GM12872 (cell line): ENCODE results near the gene MCM10.

Experiments used
- TF ChIP-seq, protein P1 (sequence below): IDR thresholded peaks from 3 replicates; pipeline ENCODE4 v1.5.1; 2011; ENCODE audit warnings: low read depth, mild to moderate bottlenecking, low read length, moderate library complexity; ENCODE audit not compliant: insufficient read depth

Gene MCM10

DNA sequence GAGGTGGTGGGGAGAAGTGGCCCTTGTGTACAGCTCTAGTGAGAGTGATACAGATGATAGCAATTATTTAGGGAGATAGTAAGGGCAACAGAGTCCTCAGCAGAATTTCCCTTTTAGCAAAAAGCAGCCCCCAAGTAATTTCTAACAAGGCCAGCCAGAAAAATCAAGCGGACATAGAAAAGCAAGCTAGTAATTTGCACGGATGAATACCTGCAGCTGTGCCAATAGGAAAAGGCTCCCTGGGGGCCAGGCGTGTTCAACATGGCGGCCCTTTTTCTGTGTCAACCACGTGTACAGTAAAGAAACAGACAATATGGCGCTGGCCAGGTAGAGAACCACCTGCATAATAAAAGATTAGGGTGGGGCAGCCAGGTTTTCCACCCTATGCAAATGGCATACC, 7.4 kb downstream of the MCM10 start:
- TF ChIP-seq, protein P1, sequence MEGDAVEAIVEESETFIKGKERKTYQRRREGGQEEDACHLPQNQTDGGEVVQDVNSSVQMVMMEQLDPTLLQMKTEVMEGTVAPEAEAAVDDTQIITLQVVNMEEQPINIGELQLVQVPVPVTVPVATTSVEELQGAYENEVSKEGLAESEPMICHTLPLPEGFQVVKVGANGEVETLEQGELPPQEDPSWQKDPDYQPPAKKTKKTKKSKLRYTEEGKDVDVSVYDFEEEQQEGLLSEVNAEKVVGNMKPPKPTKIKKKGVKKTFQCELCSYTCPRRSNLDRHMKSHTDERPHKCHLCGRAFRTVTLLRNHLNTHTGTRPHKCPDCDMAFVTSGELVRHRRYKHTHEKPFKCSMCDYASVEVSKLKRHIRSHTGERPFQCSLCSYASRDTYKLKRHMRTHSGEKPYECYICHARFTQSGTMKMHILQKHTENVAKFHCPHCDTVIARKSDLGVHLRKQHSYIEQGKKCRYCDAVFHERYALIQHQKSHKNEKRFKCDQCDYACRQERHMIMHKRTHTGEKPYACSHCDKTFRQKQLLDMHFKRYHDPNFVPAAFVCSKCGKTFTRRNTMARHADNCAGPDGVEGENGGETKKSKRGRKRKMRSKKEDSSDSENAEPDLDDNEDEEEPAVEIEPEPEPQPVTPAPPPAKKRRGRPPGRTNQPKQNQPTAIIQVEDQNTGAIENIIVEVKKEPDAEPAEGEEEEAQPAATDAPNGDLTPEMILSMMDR, result no peak

- TF ChIP-seq, protein P1, result no peak
Observed at GRCh38 chr10:13173616-13174015, 12.3 kb downstream of the MCM10 start.

DNA sequence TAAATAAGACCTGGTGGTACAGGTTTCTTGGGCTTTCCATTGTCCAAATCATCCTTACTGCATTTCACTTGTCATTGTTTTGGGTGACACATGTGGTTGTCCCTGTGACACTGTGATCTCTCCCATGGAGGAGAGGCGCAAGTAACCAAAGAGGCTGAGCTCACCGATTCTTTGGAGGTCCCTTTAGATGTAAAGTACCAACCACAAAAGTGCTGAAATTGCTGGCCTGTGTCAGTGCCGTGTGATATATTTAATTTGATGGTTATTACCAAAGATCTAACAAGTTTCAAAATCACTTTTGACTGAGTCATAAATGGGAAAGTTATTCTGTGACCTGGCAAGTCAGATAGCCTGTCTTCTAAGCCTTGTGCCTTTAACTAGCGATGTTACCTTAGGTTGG, 19.4 kb downstream of the MCM10 start:
- TF ChIP-seq, protein P1, result no peak

GRCh38 chr10:13182424-13182823, 21.1 kb downstream of the MCM10 start:
- TF ChIP-seq, protein P1, result no peak

- TF ChIP-seq, protein P1, result no peak
Observed at GRCh38 chr10:13183625-13184024, 22.3 kb downstream of the MCM10 start.

GRCh38 chr10:13184276-13184675, 22.9 kb downstream of the MCM10 start:
- TF ChIP-seq, protein P1, result no peak

DNA sequence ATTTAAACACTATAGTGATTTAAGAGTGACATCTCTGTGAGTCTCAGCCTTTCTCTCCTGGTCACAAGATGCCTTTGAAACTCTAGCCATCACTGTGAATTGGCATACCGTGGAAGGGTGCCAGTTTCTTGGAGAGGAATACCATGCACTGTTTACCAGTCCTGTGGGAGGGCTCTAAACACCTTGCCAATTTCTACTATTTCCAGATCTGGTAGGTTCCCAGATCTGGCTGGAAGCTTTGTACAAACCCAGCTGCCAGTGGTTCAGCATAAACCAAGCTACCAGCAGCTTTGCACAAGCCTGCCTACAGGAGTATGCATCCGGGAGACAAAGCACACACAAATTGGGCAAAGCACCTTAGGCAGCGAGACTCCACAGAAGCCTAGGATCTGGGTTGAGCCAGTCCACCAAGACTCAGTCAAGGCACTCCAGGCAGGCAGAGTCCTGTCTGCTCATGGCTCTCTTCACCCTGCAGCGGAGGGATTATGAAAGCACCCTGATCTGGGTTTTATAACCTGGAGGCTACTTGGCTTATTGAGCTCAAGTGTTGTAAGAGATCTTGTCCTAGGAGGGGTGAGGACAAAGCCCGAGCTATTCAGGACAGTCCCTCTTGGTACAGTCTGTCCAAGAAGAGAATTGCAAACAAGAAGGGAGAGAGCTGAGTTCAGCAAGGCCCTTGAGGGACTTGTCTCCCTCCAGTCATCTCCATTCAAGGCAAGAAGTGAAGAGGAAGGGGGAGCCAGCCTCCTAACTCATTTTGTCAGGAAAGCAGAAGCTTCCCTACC, 23.6 kb downstream of the MCM10 start:
- TF ChIP-seq, protein P1, result no peak

- TF ChIP-seq, protein P1, result no peak
Observed at GRCh38 chr10:13187135-13187534, 25.8 kb downstream of the MCM10 start.
